Adrenal gland (tissue), 5 donors: ENCODE data around the gene OPCML.

Source experiments
- CTCF ChIP-seq, 6 experiments: fragments of 450-650 bp in 4 of 6; fragments of 200-600 bp in 2 of 6; sonication (generic) in 1 of 6; IDR thresholded peaks; 1 replicate in 5 of 6; 2 replicates in 1 of 6; pipeline versions ENCODE4 v1.5.1 to v1.8.0; 2016 to 2021; ENCODE audit warnings: antibody characterized with exemption in 6 of 6, mild to moderate bottlenecking in 2 of 6, moderate library complexity in 1 of 6
- POLR2A ChIP-seq, 2 donors: fragments of 450-650 bp; IDR thresholded peaks; one replicate each; pipeline ENCODE4 v1.6.1; 2017; ENCODE audit warnings: antibody characterized with exemption in 2 of 2, mild to moderate bottlenecking in 2 of 2, moderate library complexity in 1 of 2
- donor health status: DM: no; HTN: no; CAD: no.

DNA sequence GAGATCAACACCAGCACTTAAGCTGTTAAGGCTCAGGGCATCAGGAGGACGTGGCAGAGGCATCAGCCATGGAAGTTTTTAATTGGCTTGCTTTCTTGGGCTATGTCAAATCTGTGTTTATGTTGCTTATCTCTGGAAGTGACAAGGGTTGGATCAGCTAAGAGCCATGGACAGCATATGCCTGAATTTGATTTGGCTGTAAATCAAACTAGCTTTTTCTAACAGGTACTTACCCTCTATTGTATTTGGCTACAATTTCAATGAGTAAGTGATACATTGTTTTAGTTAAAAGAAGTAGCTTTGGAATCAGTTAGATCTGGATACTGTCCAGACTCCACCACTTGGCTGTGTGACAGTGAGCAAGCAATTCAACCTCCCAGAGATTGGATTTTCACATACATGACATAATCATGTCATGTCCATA lies 936.6 kb downstream of the OPCML start:
- no peak for TF ChIP-seq POLR2A (IDR thresholded peaks at IDR 0.05)
- TF ChIP-seq CTCF (IDR thresholded peaks at IDR 0.05): no peak
